ENCODE measurements around the gene ZCCHC14. TPM values are rescaled to one million over a fixed set of nuclear protein-coding genes. Genes with fewer than 3 reads are reported as not detected.
"Not testable (repeated sequence)": the region's sequence is repeated elsewhere in the genome, so short reads cannot be mapped to it uniquely, and the experiment has no call there.

Gene ZCCHC14
- total RNA-seq, 1 donor from 2014 or later = 20.1 TPM

- not testable (repeated sequence) for DNase-seq (ENCODE audit: extremely low read depth, low read depth, low spot score)
Observed at GRCh38 chr16:87482670-87483069, 10.2 kb downstream of the ZCCHC14 start.

DNA sequence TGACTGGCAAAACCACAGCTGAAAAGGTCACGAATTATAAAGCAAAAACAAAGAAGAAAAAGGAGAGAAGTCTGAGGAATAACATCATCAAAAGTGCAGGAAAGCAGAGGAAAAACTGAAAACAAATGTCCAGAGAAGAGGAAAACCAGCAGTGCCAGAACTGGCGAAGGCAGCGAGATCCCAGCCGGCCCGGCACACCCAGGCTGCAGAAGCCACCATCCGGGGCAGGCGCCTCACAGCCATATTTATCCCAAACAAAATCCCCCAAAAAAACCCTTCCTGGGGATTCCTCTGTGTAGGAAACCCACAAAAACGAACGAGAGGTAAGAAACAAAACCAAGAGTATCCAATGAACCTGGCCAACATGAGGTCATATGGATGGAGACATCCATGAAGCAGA, 10.6 kb downstream of the ZCCHC14 start:
- no peak for DNase-seq (ENCODE audit: extremely low read depth, low read depth, low spot score)

DNA sequence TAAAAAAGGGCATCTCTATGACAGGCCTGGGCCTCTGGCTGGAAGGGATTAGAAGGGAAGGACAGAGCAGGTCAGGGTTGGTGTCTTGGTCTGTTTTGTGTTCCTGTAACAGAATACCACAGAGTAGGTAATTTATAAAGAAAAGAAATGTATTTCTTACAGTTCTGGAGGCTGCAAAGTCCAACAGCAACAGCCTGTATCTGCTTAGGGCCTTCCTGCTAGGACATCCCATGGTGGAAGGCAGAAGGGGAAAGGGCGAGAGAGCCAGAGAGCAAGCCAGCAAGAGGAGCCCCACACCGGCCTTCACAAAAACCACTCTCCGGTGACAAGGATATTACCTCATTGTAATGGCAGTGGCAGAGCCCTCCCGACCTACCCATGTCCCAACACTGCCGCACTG, 11.1 kb downstream of the ZCCHC14 start:
- DNase-seq (ENCODE audit: extremely low read depth, low read depth, low spot score) = not testable (repeated sequence)

DNA sequence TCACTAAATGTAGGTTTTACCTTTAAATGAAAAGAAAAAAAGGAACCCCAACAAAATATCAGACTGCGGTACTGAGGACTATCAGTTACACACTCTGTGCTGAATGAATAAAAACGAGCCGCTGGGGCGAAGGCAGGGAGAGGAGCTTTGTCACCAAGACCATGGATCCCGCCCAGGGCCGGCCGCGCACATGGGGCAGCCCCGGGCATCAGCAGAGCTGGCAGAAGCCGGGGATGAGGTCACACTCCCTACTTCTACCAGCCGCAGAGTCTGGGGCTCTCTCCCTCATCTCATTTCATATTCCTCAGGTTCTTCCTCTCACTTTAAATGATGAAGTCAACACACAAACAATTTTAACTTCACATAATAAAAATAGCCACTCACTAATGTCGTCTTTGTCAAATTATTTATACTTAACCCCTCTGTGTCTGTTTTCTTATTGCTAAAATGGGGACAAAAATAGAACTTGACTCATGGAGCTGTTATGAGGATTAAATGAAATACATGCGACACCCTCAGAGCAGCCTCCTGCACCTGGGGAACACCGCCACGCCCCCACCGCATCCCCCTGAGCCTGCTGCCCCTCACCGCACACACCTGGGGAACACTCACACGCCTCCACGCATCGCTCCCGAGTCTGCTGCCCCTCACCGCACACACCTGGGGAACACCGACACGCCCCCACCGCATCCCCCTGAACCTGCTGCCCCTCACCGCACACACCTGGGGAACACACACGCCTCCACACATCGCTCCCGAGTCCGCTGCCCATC, 15.4 kb downstream of the ZCCHC14 start:
- DNase-seq (ENCODE audit: extremely low read depth, low read depth, low spot score) = not testable (repeated sequence)

GRCh38 chr16:87474566-87474996, 18.2 kb downstream of the ZCCHC14 start:
- DNase-seq (ENCODE audit: extremely low read depth, low read depth, low spot score) = no peak

DNA sequence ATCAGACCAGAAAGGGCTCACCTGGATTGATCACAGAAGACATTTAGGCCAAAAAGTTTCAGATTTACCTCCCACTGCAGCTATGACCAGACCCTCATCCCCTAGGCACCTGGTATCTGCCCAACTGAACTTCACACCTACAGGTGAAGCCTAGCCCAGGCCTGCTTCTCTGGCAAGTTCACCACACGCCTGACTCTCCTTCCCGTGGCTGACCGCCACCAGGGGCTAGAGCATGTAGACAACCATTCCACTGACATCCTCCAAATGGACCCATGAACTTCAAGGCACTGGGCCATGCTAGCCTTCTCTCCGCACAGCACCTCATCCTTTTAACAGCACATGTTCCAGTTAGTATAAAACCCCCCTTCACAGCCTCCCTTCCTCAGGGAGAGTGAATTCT, 18.8 kb downstream of the ZCCHC14 start:
- no peak for DNase-seq (ENCODE audit: extremely low read depth, low read depth, low spot score)

GRCh38 chr16:87472935-87473334, 19.9 kb downstream of the ZCCHC14 start:
- DNase-seq (ENCODE audit: extremely low read depth, low read depth, low spot score) = no peak

GRCh38 chr16:87472142-87472778, 20.6 kb downstream of the ZCCHC14 start:
- no peak for DNase-seq (ENCODE audit: extremely low read depth, low read depth, low spot score)

DNA sequence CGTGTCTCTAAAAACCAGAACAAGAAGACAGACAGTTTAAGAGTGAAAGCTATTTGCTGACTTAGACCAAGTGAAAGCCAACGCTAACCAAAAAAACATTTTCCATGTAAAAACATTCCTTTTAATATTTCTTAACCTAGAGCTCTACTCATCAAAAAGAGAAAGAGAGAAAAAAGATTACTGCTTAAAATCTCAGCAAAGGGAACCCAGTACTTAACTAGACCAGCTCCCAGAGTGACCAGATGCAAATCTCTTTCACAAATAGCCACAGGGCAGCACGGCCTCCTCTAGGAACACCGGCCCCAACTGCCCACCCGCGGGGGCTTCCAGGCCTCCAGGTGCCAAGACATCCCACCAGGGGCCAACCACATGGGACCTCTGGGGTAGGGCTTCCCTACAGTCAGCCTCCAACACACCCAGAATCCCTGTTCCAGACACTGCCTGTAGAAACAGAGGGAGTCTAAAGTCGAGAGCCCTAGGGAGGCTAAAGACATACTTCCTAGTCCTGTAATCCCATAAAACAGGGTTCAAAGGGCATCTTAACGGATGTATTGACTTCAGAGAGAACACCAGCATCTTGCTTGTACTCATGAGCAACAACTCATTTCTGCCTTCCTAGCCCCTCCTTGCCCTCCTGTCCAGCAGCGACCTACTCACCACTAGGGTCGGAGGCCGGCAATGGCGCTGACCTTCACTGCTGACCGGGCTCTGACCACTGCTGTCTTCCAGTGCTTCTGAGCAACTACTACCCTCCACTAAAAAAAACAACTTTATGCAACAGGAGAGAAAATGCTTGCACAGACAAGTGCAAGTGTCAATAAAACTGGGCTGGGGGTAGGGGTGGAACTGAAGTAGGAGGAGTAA, 21.3 kb downstream of the ZCCHC14 start:
- no peak for DNase-seq (ENCODE audit: extremely low read depth, low read depth, low spot score)

- DNase-seq (ENCODE audit: extremely low read depth, low read depth, low spot score) = no peak
Observed at GRCh38 chr16:87470332-87470731, 22.5 kb downstream of the ZCCHC14 start.

DNA sequence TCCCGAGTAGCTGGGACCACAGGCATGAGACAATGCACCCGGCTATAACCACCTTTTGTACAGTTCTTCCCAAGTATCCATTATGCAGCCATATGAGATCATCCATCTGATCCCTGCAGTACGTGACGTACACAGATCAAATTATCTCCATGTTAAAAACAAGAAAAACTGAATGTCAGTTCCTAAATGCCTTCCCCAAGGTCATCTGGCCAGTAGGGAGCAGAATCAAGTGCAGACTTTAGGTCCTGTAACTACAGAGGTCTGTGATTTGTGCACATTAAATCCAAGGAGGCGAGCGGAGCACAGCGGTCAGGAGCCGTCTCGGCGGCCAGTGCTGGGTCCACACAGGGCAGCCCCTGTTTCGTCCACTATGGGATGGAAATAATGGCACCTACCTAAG, 23.7 kb downstream of the ZCCHC14 start:
- no peak for DNase-seq (ENCODE audit: extremely low read depth, low read depth, low spot score)

DNA sequence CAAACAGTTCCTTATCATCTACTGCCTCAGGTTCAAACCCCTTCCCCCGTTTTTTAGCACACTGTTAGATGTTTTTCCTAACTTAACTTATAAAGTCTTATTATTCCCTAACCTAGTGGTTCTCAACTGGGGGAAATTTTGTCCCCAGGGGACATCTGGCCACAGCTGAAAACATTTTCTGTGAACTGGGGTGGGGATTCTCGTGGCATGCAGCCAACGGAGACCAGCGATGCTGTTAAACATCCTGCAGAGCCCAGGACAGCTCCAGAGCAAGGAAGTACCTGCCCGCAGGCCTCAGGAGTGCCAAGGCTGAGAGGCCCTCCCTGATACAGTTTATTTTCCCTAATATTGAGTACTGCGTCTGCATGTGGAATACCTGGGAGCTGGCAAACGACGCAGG, 24.3 kb downstream of the ZCCHC14 start:
- no peak for DNase-seq (ENCODE audit: extremely low read depth, low read depth, low spot score)

DNA sequence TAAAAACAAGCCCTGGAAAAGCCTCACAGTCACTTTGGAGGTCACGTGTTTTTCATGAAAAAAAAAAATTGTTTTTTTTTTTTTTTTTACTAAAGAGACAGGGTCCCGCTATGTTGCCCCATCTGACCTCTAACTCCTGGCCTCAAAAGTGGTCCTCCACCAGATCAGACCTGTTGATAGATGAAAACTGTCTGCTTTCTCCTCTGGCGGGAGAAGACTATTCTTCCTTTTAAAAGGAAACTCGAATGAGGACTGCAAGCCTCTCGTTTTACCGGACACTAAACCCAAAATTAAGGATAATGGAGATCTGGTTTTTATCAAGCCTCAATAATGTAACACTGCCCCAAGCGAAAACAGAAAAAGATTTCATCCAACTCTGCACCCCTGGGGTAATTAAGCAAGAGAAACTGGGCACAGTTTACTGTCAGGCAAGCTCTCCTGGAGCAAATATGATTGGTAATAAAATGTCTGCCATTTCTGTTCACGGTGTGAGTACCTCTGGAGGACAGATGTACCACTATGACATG, 25.8 kb downstream of the ZCCHC14 start:
- DNase-seq (ENCODE audit: extremely low read depth, low read depth, low spot score) = no peak

- no peak for DNase-seq (ENCODE audit: extremely low read depth, low read depth, low spot score)
Observed at GRCh38 chr16:87465879-87466278, 26.9 kb downstream of the ZCCHC14 start.

DNA sequence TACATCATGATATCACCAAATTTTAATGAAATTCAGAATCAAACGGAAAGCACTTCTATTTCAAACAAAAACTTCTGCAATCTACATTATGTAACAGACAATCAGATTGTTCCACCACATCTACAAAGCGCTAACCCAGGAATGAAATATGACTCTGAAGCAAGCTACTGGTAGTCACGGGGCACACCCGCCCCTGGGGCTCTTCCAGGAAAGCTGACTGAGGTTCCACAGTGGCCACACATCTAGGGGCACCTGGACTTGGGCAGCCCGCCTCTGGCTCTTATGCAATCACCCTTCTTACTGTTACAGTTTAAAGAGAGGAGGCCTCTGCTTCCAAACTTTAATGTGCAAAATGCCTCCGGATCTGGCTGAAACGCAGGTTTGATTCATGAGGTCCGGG, 27.5 kb downstream of the ZCCHC14 start:
- no peak for DNase-seq (ENCODE audit: extremely low read depth, low read depth, low spot score)

GRCh38 chr16:87464691-87465300, 28.0 kb downstream of the ZCCHC14 start:
- DNase-seq (ENCODE audit: extremely low read depth, low read depth, low spot score) = peak; percentile 81

- peak; percentile 84 for DNase-seq (ENCODE audit: extremely low read depth, low read depth, low spot score)
Observed at GRCh38 chr16:87463722-87464690, 28.8 kb downstream of the ZCCHC14 start.

DNA sequence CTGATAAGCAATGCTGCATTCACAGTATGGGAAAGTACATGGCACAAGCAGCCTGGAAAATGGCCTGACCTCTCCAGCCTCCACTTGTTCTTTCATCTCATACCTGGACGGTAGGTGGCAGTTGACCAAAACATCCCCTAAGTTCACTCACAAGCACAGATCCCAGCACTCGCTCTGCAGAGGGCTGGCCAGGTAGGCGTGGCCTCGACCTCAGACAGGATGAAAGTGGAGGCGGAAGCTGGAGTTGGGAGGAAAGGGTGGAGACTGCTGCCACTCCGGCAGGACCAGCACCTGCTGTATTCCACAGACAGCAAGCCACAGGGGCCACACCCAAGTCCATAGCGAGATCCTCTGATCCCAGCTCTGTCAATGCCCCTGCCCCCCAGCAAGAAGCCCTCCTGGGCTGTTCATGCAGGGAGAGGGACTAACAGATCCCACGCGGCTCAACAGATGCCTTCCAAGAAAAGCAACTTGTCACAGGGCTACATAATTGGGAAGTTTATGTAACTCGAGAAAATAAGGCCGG, 31.3 kb downstream of the ZCCHC14 start:
- peak; percentile 16 for DNase-seq (ENCODE audit: extremely low read depth, low read depth, low spot score)

- DNase-seq (ENCODE audit: extremely low read depth, low read depth, low spot score) = no peak
Observed at GRCh38 chr16:87460936-87461335, 31.9 kb downstream of the ZCCHC14 start.
